ENCODE data around the gene SLC35E2B. TPM values are rescaled to one million over a fixed set of nuclear protein-coding genes. Genes with fewer than 3 reads are reported as not detected.

SLC35E2B gene
- total RNA-seq, 3 donors from 2014 or later (not counting 1 experiment from before 2014, with no cell fraction given), result 57.6 to 79.9 (median 61.8) TPM

DNA sequence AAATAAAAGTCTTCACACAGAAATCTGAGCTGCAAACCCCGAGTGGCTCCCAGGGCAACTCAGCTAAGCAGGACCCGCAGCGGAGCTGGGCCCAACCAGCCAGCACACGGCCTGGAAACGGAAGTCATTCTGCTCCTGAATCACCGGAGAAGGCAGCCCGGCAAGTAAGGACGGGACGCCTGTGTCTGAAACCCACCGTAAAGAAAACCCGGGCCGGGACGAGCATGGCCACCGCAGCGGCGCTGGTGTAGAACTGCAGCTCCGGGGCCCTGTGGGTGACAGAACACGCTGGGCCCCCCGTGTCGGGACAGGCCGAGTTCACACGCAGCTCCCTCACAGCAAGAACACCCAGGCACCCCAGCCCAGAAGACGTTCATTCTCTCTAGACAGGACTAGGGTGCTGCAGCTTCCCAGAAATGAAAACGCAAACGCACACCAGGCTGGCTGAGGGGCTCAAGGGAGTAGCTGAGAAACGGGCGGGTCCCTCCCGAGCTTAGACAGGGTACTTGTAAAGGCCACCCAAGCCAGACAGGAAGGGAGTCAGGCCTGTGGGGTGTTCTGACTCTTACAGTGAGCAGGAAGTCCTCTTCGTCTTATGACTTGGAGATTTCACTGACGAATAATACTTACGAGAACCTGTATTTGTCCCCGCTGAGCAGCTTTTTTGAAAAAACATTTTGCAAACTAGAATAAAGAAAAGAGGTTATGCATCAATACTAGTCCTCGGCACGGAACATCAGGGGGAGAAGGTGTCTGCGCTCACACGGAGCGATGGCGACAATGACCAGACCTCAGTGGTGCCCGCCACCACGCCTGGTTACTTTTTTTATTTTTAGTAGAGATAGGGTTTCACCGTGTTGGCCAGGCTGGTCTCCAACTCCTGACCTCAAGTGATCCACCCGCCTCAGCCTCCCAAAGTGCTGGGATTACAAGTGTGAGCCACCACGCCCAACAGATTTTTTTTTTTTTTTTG lies 22.8 kb downstream of the SLC35E2B start:
- DNase-seq (no peak), ATAC-seq (no peak)
- no peak overlapping the region for H3K27ac Mint-ChIP-seq
- H3K36me3 ChIP-seq (ENCODE audit: control insufficient read depth, insufficient read depth, low read length), result peaks cover 52% of the 10 kb centered on the region
- H3K9me3 Mint-ChIP-seq, result no peaks in the 10 kb centered on the region
- TF ChIP-seq, protein P1, sequence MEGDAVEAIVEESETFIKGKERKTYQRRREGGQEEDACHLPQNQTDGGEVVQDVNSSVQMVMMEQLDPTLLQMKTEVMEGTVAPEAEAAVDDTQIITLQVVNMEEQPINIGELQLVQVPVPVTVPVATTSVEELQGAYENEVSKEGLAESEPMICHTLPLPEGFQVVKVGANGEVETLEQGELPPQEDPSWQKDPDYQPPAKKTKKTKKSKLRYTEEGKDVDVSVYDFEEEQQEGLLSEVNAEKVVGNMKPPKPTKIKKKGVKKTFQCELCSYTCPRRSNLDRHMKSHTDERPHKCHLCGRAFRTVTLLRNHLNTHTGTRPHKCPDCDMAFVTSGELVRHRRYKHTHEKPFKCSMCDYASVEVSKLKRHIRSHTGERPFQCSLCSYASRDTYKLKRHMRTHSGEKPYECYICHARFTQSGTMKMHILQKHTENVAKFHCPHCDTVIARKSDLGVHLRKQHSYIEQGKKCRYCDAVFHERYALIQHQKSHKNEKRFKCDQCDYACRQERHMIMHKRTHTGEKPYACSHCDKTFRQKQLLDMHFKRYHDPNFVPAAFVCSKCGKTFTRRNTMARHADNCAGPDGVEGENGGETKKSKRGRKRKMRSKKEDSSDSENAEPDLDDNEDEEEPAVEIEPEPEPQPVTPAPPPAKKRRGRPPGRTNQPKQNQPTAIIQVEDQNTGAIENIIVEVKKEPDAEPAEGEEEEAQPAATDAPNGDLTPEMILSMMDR (IDR thresholded peaks at IDR 0.05), result no peak
- no peaks in the 10 kb centered on the region for H3K27me3 Mint-ChIP-seq (ENCODE audit: low read depth in 2 of 2)
- intact Hi-C loops (cut with micrococcal nuclease), result loop anchor here (10.0 kb wide), 2 partner anchors 55 to 95 kb away; partner anchors contain the start of genes MIB2 and SSU72
- H3K9me3 ChIP-seq (ENCODE audit: control insufficient read depth, insufficient read depth, low read length), result no peaks in the 10 kb centered on the region
- H3K4me3 Mint-ChIP-seq, result no peak overlapping the region
- H3K27me3 ChIP-seq (ENCODE audit: control insufficient read depth, insufficient read depth, low read length), result no peaks in the 10 kb centered on the region
- peaks cover under 1% of the 10 kb centered on the region for H3K4me1 ChIP-seq (ENCODE audit: control insufficient read depth, insufficient read depth, low read length)
- H3K36me3 Mint-ChIP-seq, result no peaks in the 10 kb centered on the region
- no peaks in the 10 kb centered on the region for H3K4me1 Mint-ChIP-seq
- H3K4me3 ChIP-seq (ENCODE audit: low read length), result no peak overlapping the region
- 95% methylated on average over 43 of the region's 43 CpGs for WGBS (ENCODE audit: insufficient coverage)
- no peak overlapping the region for H3K27ac ChIP-seq (ENCODE audit: low read length)

- peaks cover 42% of the 10 kb centered on the region for H3K36me3 ChIP-seq (ENCODE audit: control insufficient read depth, insufficient read depth, low read length)
Observed at GRCh38 chr1:1666526-1666925, 26.1 kb downstream of the SLC35E2B start.

GRCh38 chr1:1665815-1666251 lies 26.8 kb downstream of the SLC35E2B start:
- H3K4me3 ChIP-seq (ENCODE audit: low read length), result no peak overlapping the region
- Mint-ChIP-seq H3K4me1 (no peaks in the 10 kb centered on the region), H3K27me3 (ENCODE audit: low read depth in 2 of 2) (no peaks in the 10 kb centered on the region), H3K36me3 (no peaks in the 10 kb centered on the region), H3K27ac (no peak overlapping the region), H3K9me3 (no peaks in the 10 kb centered on the region), H3K4me3 (no peak overlapping the region)
- no peak overlapping the region for H3K27ac ChIP-seq (ENCODE audit: low read length)
- peaks cover 35% of the 10 kb centered on the region for H3K36me3 ChIP-seq (ENCODE audit: control insufficient read depth, insufficient read depth, low read length)
- TF ChIP-seq, protein P1 (IDR thresholded peaks at IDR 0.05), result no peak
- WGBS (ENCODE audit: insufficient coverage), result 94% methylated on average over 25 of the region's 25 CpGs
- H3K27me3 ChIP-seq (ENCODE audit: control insufficient read depth, insufficient read depth, low read length), result no peaks in the 10 kb centered on the region
- H3K9me3 ChIP-seq (ENCODE audit: control insufficient read depth, insufficient read depth, low read length), result no peaks in the 10 kb centered on the region
- ATAC-seq (peak in 1 of 3 donors; percentile 42), DNase-seq (peak; percentile 24 to 51)
- H3K4me1 ChIP-seq (ENCODE audit: control insufficient read depth, insufficient read depth, low read length), result peaks cover 3% of the 10 kb centered on the region
- intact Hi-C loops (cut with micrococcal nuclease), result no loop called here

More at GRCh38 chr1:1666526-1666925, 26.1 kb downstream of the SLC35E2B start:
- Mint-ChIP-seq H3K36me3 (no peaks in the 10 kb centered on the region), H3K27me3 (ENCODE audit: low read depth in 2 of 2) (no peaks in the 10 kb centered on the region), H3K4me1 (no peaks in the 10 kb centered on the region), H3K9me3 (no peaks in the 10 kb centered on the region), H3K27ac (no peak overlapping the region), H3K4me3 (no peak overlapping the region)
- TF ChIP-seq, protein P1 (IDR thresholded peaks at IDR 0.05), result no peak
- ATAC-seq (no peak), DNase-seq (no peak)
- Histone ChIP-seq H3K27ac (ENCODE audit: low read length) (no peak overlapping the region), H3K27me3 (ENCODE audit: control insufficient read depth, insufficient read depth, low read length) (no peaks in the 10 kb centered on the region), H3K4me3 (ENCODE audit: low read length) (no peak overlapping the region), H3K9me3 (ENCODE audit: control insufficient read depth, insufficient read depth, low read length) (no peaks in the 10 kb centered on the region), H3K4me1 (ENCODE audit: control insufficient read depth, insufficient read depth, low read length) (peaks cover 3% of the 10 kb centered on the region)
- intact Hi-C loops (cut with micrococcal nuclease), result no loop called here
- WGBS (ENCODE audit: insufficient coverage), result 98% methylated on average over 15 of the region's 15 CpGs

All from natural killer cell (primary cell).